Keratinocyte (primary cell): ENCODE data around the gene FARP2. TPM values are rescaled to one million over a fixed set of nuclear protein-coding genes. Genes with fewer than 3 reads are reported as not detected.

Experiments used
- DNase-seq: peaks from one replicate; pipeline ENCODE4 v3.0.0-alpha.2; 2011; ENCODE audit warnings: low read depth, missing footprints, low spot score
- FAIRE-seq: peaks from 2 replicates; lab custom pipeline; 2011; peaks lifted over from hg19 to GRCh38; lab: Jason Lieb, UNC
- H2AFZ ChIP-seq: 2 replicates; pipeline ENCODE4 v1.6.0; 2012; ENCODE audit warnings: low read length, control low read depth, inconsistent platforms; ENCODE audit not compliant: control insufficient read depth
- H3K27ac ChIP-seq: 2 replicates; pipeline ENCODE4 v1.5.1; 2011; ENCODE audit warnings: low read length; ENCODE audit not compliant: control insufficient read depth, insufficient read depth
- H3K27me3 ChIP-seq: 3 replicates; pipeline ENCODE4 v1.6.0; 2011; ENCODE audit warnings: low read length; ENCODE audit not compliant: control insufficient read depth, insufficient read depth; ENCODE audit errors: extremely low read depth
- H3K36me3 ChIP-seq, 2 experiments: 2 replicates in 1 of 2; 3 replicates in 1 of 2; pipeline ENCODE4 v1.5.1; 2011; ENCODE audit warnings: low read length in 2 of 2, mild to moderate bottlenecking in 1 of 2; ENCODE audit not compliant: control insufficient read depth in 2 of 2, insufficient read depth in 2 of 2; ENCODE audit errors: extremely low read depth in 1 of 2
- H3K4me1 ChIP-seq: 3 replicates; pipeline ENCODE4 v1.5.1; 2011; ENCODE audit warnings: low read length; ENCODE audit not compliant: control insufficient read depth, insufficient read depth; ENCODE audit errors: extremely low read depth
- H3K4me2 ChIP-seq: 3 replicates; pipeline ENCODE4 v1.6.0; 2011; ENCODE audit warnings: low read depth, low read length; ENCODE audit not compliant: control insufficient read depth, insufficient read depth; ENCODE audit errors: extremely low read depth
- H3K4me3 ChIP-seq, 3 experiments: fragments of 200-600 bp in 1 of 3; sonication (generic) in 1 of 3; 2 replicates in 2 of 3; 3 replicates in 1 of 3; pipeline ENCODE4 v1.5.1; 2011 to 2016; ENCODE audit warnings: low read length in 3 of 3, mild to moderate bottlenecking in 3 of 3, control low read depth in 2 of 3, inconsistent platforms in 1 of 3, low read depth in 1 of 3, mixed read lengths in 1 of 3, mixed run types in 1 of 3, moderate library complexity in 1 of 3; ENCODE audit not compliant: control insufficient read depth in 2 of 3, insufficient read depth in 2 of 3; ENCODE audit errors: extremely low read depth in 1 of 3
- H3K79me2 ChIP-seq: 2 replicates; pipeline ENCODE4 v1.6.0; 2012; ENCODE audit warnings: low read length; ENCODE audit not compliant: control insufficient read depth, insufficient read depth
- H3K9ac ChIP-seq: 3 replicates; pipeline ENCODE4 v1.6.0; 2011; ENCODE audit warnings: low read length; ENCODE audit not compliant: control insufficient read depth, insufficient read depth; ENCODE audit errors: extremely low read depth
- H3K9me1 ChIP-seq: 3 replicates; pipeline ENCODE4 v1.6.0; 2011; ENCODE audit warnings: low read length; ENCODE audit not compliant: control insufficient read depth, insufficient read depth; ENCODE audit errors: extremely low read depth
- H3K9me3 ChIP-seq: 2 replicates; pipeline ENCODE4 v1.5.1; 2012; ENCODE audit warnings: low read depth, low read length; ENCODE audit not compliant: control insufficient read depth
- H4K20me1 ChIP-seq: 3 replicates; pipeline ENCODE4 v1.6.0; 2011; ENCODE audit warnings: low read length; ENCODE audit not compliant: control insufficient read depth, insufficient read depth; ENCODE audit errors: extremely low read depth
- EZH2 ChIP-seq: IDR thresholded peaks from one replicate; pipeline ENCODE4 v1.6.1; 2012; ENCODE audit warnings: inconsistent platforms, mild to moderate bottlenecking, low read length, moderate library complexity
- dilution Hi-C: fragments of 300-500 bp; cut with MboI; formaldehyde crosslinking; loops from one replicate; pipeline ENCODE4 v1.7.0; 2020; ENCODE audit warnings: low sequenced_read_pairs; ENCODE audit not compliant: extremely low pct_ligation_motif_present
- polyA plus RNA-seq, 5 experiments: library from polyadenylated mRNA; depleted of rRNA in 3 of 5; stranded (reverse) in 3 of 5; stranded (forward) in 1 of 5; unstranded in 1 of 5; fragments of >200 nt; gene quantifications; 1 replicate in 1 of 5; 2 replicates in 3 of 5; 3 replicates in 1 of 5; pipeline versions ENCODE4 v1.2.1 to v1.2.3, GENCODE V29; 2011 to 2012; ENCODE audit warnings: missing spikeins in 2 of 5, low read depth in 1 of 5, low replicate concordance in 1 of 5
- TF ChIP-seq, protein P1 (sequence below), 3 experiments: IDR thresholded peaks in 1 of 3; conservative IDR thresholded peaks in 1 of 3; optimal IDR thresholded peaks in 1 of 3; 2 replicates in 2 of 3; 3 replicates in 1 of 3; pipeline versions ENCODE3 to v1.5.1; 2011; ENCODE audit warnings: low read length in 3 of 3, mild to moderate bottlenecking in 3 of 3, moderate library complexity in 2 of 3, control low read depth in 1 of 3, inconsistent platforms in 1 of 3; ENCODE audit not compliant: insufficient read depth in 2 of 3; ENCODE audit errors: extremely low read depth in 1 of 3

Gene FARP2
- polyA plus RNA-seq, 1 donor (not counting 4 experiments of a cell fraction or from before 2014, with no cell fraction given) = 39.3 TPM

DNA sequence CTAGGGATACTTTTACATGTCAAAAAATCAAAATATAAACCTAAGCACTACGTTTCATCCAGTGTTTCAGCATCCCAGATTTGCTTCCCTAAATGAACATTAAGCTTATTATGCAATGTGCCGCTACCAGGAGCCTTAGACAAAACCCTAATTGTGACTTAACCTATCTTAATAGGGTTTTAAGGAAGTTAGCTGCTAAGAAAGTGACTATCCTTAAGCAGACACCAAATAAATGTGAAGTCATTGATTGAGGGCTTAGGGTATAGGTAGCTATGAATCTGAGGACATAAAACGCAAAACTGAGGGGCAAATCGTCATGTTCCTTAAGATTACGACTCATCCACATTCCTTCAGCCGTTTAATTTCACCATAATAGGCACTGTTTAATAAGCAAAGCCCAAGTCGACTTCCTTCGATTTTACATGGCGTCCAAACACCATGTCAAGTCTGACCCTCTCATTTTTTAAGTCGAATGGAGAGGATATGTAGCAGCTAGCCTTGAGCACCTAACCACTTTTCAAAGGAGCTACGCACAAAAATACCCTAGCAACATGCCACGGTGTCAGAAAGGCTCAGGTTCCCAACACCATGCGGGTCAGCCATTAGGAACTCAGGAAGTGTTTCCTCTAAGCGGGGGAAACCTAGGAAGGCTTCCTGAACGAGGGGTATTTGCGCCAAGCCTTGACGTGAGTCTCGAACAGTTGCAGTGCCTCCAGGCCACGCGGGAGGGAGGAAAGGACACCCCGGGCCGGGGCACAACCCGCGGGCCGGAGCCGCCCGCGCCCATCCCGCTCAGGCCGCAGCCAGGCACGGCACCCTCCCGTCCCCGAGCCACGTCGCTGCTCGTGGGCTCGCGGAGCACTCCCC is 41.6 kb upstream of the FARP2 start:
- Histone ChIP-seq H3K4me1 (peaks cover 67% of the 10 kb centered on the region), H3K9me3 (no peaks in the 10 kb centered on the region), H4K20me1 (peaks cover 21% of the 10 kb centered on the region), H3K4me2 (peak overlapping the region; percentile 98), H3K4me3 (peak overlapping the region; percentile 86 to 100 (median 89)), H3K9me1 (peaks cover 2% of the 10 kb centered on the region), H3K27ac (peak overlapping the region; percentile 100), H2AFZ (peak overlapping the region; percentile 64), H3K27me3 (no peaks in the 10 kb centered on the region), H3K9ac (peak overlapping the region; percentile 100), H3K36me3 (peaks cover 0 to 15% of the 10 kb centered on the region in 2 experiments), H3K79me2 (peaks cover 92% of the 10 kb centered on the region)
- FAIRE-seq = no peak
- TF ChIP-seq, protein P1, sequence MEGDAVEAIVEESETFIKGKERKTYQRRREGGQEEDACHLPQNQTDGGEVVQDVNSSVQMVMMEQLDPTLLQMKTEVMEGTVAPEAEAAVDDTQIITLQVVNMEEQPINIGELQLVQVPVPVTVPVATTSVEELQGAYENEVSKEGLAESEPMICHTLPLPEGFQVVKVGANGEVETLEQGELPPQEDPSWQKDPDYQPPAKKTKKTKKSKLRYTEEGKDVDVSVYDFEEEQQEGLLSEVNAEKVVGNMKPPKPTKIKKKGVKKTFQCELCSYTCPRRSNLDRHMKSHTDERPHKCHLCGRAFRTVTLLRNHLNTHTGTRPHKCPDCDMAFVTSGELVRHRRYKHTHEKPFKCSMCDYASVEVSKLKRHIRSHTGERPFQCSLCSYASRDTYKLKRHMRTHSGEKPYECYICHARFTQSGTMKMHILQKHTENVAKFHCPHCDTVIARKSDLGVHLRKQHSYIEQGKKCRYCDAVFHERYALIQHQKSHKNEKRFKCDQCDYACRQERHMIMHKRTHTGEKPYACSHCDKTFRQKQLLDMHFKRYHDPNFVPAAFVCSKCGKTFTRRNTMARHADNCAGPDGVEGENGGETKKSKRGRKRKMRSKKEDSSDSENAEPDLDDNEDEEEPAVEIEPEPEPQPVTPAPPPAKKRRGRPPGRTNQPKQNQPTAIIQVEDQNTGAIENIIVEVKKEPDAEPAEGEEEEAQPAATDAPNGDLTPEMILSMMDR (optimal IDR thresholded peaks at IDR 0.05 in 1 of 3, IDR thresholded peaks at IDR 0.05 in 1 of 3, conservative IDR thresholded peaks at IDR 0.05 in 1 of 3; ENCODE audit: extremely low read depth in 1 of 3, insufficient read depth in 2 of 3, low read length in 3 of 3) = no peak
- TF ChIP-seq EZH2 = no peak
- no peak for DNase-seq
- dilution Hi-C loops = no loop called here

- DNase-seq (peak; percentile 94), FAIRE-seq (no peak)
- Histone ChIP-seq H2AFZ (peak within 1 kb of the TSS; percentile 98), H3K9me1 (peaks cover 2% of the 10 kb centered on the region), H3K4me1 (peaks cover 58% of the 10 kb centered on the region), H3K9ac (peak within 1 kb of the TSS; percentile 100), H4K20me1 (peaks cover 19% of the 10 kb centered on the region), H3K27me3 (no peaks in the 10 kb centered on the region), H3K4me2 (peak within 1 kb of the TSS; percentile 99), H3K9me3 (no peaks in the 10 kb centered on the region), H3K79me2 (peaks cover 92% of the 10 kb centered on the region), H3K36me3 (peaks cover 0 to 15% of the 10 kb centered on the region in 2 experiments), H3K4me3 (peak within 1 kb of the TSS; percentile 86 to 100 (median 89)), H3K27ac (peak within 1 kb of the TSS; percentile 100)
- TF ChIP-seq, protein P1 (optimal IDR thresholded peaks at IDR 0.05 in 1 of 3, IDR thresholded peaks at IDR 0.05 in 1 of 3, conservative IDR thresholded peaks at IDR 0.05 in 1 of 3; ENCODE audit: extremely low read depth in 1 of 3, insufficient read depth in 2 of 3, low read length in 3 of 3) = peak in 2 of 3 experiments; percentile 27 to 79
- no peak for TF ChIP-seq EZH2
- dilution Hi-C loops = no loop called here
Measured at GRCh38 chr2:241315093-241315878, 40.8 kb upstream of the FARP2 start, which contains the start of gene HDLBP. Gene HDLBP, minus strand, starts transcription at chr2:241315672. Its CDS starts 48,803 bp downstream, at chr2:241266869.
